Breast epithelium (tissue), 4 donors: ENCODE data around the gene TUBB4B. TPM values are rescaled to one million over a fixed set of nuclear protein-coding genes. Genes with fewer than 3 reads are reported as not detected.

Source experiments
- DNase-seq, 2 donors: peaks; one replicate each; pipeline ENCODE4 v3.0.0-alpha.2; 2019; ENCODE audit warnings: low spot score in 2 of 2
- H3K27ac ChIP-seq, 2 donors: fragments of 200-600 bp; sonication (generic) in 1 of 2; one replicate each; pipeline ENCODE4 v1.5.1; 2016 to 2019; ENCODE audit warnings: mild to moderate bottlenecking in 1 of 2
- H3K27me3 ChIP-seq, 2 donors: fragments of 200-600 bp; sonication (generic) in 1 of 2; one replicate each; pipeline versions ENCODE4 v1.5.1 to v1.6.0; 2017 to 2019; ENCODE audit warnings: control low read depth in 1 of 2, mild to moderate bottlenecking in 1 of 2
- H3K36me3 ChIP-seq: fragments of 200-600 bp; one replicate; pipeline ENCODE4 v1.5.1; 2019
- H3K4me1 ChIP-seq, 2 donors: fragments of 200-600 bp; sonication (generic); one replicate each; pipeline ENCODE4 v1.5.1; 2016 to 2019; ENCODE audit warnings: control low read depth in 1 of 2
- H3K4me3 ChIP-seq, 3 donors: fragments of 200-600 bp; sonication (generic); 1 replicate in 2 of 3; 2 replicates in 1 of 3; pipeline ENCODE4 v1.5.1; 2016 to 2019; ENCODE audit warnings: mild to moderate bottlenecking in 3 of 3, moderate library complexity in 2 of 3
- H3K9me3 ChIP-seq, 2 donors: fragments of 200-600 bp; sonication (generic) in 1 of 2; one replicate each; pipeline ENCODE4 v1.5.1; 2016 to 2019; ENCODE audit warnings: control low read depth in 1 of 2
- POLR2A ChIP-seq: fragments of 450-650 bp; IDR thresholded peaks from one replicate; pipeline ENCODE4 v1.6.1; 2016; ENCODE audit warnings: antibody characterized with exemption, mild to moderate bottlenecking, moderate library complexity
- POLR2AphosphoS5 ChIP-seq, 3 donors: sonication (generic); formaldehyde crosslinking; IDR thresholded peaks; one replicate each; pipeline ENCODE4 v1.6.1; 2017; ENCODE audit warnings: antibody characterized with exemption in 3 of 3
- intact Hi-C: fragments of 100-400 bp; cut with DNase I; formaldehyde crosslinking; loops from one replicate; pipeline ENCODE4 v1.15.1; 2023; ENCODE audit warnings: low total_unique reads
- total RNA-seq, 3 donors: library from RNA; depleted of rRNA; stranded (reverse); fragments of >200 nt; gene quantifications; one replicate each; pipeline ENCODE4 v1.1.0, GENCODE V29; 2016
- TF ChIP-seq, protein P1 (sequence below), 3 donors: fragments of 450-650 bp; IDR thresholded peaks; one replicate each; pipeline ENCODE4 v1.5.1; 2016 to 2017; ENCODE audit warnings: antibody characterized with exemption in 3 of 3, mild to moderate bottlenecking in 3 of 3, moderate library complexity in 3 of 3

Gene TUBB4B
- total RNA-seq, 3 donors from 2014 or later = 112 to 188 (median 183) TPM

GRCh38 chr9:137202966-137203365 is 38.1 kb upstream of the TUBB4B start:
- no peaks in the 10 kb centered on the region for H3K36me3 ChIP-seq
- H3K27ac ChIP-seq = no peak overlapping the region
- intact Hi-C loops = no loop called here
- H3K27me3 ChIP-seq = no peaks in the 10 kb centered on the region
- H3K9me3 ChIP-seq = no peaks in the 10 kb centered on the region
- no peak for DNase-seq
- H3K4me1 ChIP-seq = peaks cover 19 to 45% of the 10 kb centered on the region in 2 donors
- TF ChIP-seq POLR2A = no peak
- H3K4me3 ChIP-seq = no peak overlapping the region

DNA sequence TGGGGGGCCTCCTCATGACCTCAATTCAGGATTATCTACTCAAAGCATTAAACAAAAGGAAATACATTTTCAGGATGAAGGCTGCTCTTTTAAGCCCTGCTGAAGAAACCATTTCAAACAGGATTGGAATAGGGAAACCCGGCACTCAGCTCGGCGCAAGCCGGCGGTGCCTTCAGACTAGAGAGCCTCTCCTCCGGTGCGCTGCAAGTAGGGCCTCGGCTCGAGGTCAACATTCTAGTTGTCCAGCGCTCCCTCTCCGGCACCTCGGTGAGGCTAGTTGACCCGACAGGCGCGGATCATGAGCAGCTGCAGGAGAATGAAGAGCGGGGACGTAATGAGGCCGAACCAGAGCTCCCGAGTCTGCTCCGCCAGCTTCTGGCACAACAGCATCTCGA is 36.4 kb upstream of the TUBB4B start:
- no peak for DNase-seq
- peak overlapping the region; percentile 95 to 98 (median 98) for H3K4me3 ChIP-seq
- H3K4me1 ChIP-seq = peaks cover 15 to 29% of the 10 kb centered on the region in 2 donors
- peak overlapping the region; percentile 89 to 92 for H3K27ac ChIP-seq
- no peaks in the 10 kb centered on the region for H3K36me3 ChIP-seq
- TF ChIP-seq POLR2AphosphoS5 (IDR thresholded peaks at IDR 0.05) (no peak), POLR2A (no peak)
- TF ChIP-seq, protein P1, sequence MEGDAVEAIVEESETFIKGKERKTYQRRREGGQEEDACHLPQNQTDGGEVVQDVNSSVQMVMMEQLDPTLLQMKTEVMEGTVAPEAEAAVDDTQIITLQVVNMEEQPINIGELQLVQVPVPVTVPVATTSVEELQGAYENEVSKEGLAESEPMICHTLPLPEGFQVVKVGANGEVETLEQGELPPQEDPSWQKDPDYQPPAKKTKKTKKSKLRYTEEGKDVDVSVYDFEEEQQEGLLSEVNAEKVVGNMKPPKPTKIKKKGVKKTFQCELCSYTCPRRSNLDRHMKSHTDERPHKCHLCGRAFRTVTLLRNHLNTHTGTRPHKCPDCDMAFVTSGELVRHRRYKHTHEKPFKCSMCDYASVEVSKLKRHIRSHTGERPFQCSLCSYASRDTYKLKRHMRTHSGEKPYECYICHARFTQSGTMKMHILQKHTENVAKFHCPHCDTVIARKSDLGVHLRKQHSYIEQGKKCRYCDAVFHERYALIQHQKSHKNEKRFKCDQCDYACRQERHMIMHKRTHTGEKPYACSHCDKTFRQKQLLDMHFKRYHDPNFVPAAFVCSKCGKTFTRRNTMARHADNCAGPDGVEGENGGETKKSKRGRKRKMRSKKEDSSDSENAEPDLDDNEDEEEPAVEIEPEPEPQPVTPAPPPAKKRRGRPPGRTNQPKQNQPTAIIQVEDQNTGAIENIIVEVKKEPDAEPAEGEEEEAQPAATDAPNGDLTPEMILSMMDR (IDR thresholded peaks at IDR 0.05) = no peak
- intact Hi-C loops = loop anchor here (5.0 kb wide), 1 partner anchor 707 kb away; no protein-coding TSS in a partner anchor
- H3K9me3 ChIP-seq = no peaks in the 10 kb centered on the region
- no peaks in the 10 kb centered on the region for H3K27me3 ChIP-seq

- Histone ChIP-seq H3K36me3 (no peaks in the 10 kb centered on the region), H3K27me3 (no peaks in the 10 kb centered on the region), H3K4me1 (peaks cover 13 to 29% of the 10 kb centered on the region in 2 donors), H3K4me3 (peak within 1 kb of the TSS; percentile 95 to 98 (median 98)), H3K27ac (peak within 1 kb of the TSS; percentile 89 to 92), H3K9me3 (no peaks in the 10 kb centered on the region)
- intact Hi-C loops = loop anchor here (5.0 kb wide), 1 partner anchor 708 kb away; no protein-coding TSS in a partner anchor
- TF ChIP-seq POLR2A (peak; percentile 65), POLR2AphosphoS5 (IDR thresholded peaks at IDR 0.05) (peak; percentile 84 to 95 (median 94))
- TF ChIP-seq, protein P1 (IDR thresholded peaks at IDR 0.05) = no peak
- peak; percentile 79 to 93 for DNase-seq
These were observed 35.7 kb upstream of the TUBB4B start, which contains the start of the genes NDOR1 and TMEM203 for GRCh38 chr9:137205126-137206069. Gene NDOR1, plus strand, starts transcription at chr9:137205700. Its CDS starts 78 bp downstream, at chr9:137205778. Gene TMEM203, minus strand, starts transcription at chr9:137205648. Its CDS starts 234 bp downstream, at chr9:137205414.

DNA sequence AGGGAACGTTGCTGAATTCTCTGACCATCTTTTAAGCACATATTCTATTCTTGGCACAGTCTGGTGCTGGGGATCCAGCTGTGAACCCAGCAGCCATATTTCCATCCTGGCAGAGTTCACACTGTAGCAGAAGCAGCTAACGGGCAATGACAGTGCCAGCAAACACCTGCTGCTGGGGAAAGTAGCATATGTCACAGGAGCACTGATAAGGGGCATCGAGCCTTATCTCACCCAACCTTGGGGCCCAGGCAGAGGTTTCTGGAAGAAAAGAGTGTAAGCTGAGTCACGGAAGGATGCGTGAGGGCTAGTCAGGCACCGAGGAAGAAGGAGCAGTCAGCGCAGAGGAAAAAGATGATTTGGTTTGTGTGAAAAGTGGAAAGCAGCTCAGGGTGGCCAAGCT is 34.5 kb upstream of the TUBB4B start:
- TF ChIP-seq, protein P1 (IDR thresholded peaks at IDR 0.05) = no peak
- TF ChIP-seq POLR2AphosphoS5 (IDR thresholded peaks at IDR 0.05) (no peak), POLR2A (no peak)
- Histone ChIP-seq H3K4me1 (peaks cover 13 to 29% of the 10 kb centered on the region in 2 donors), H3K27me3 (no peaks in the 10 kb centered on the region), H3K9me3 (no peaks in the 10 kb centered on the region), H3K27ac (no peak overlapping the region), H3K4me3 (peak overlapping the region in 2 of 3 donors; percentile 95 to 98), H3K36me3 (no peaks in the 10 kb centered on the region)
- intact Hi-C loops = loop anchor here (5.0 kb wide), 1 partner anchor 709 kb away; no protein-coding TSS in a partner anchor
- DNase-seq = no peak

DNA sequence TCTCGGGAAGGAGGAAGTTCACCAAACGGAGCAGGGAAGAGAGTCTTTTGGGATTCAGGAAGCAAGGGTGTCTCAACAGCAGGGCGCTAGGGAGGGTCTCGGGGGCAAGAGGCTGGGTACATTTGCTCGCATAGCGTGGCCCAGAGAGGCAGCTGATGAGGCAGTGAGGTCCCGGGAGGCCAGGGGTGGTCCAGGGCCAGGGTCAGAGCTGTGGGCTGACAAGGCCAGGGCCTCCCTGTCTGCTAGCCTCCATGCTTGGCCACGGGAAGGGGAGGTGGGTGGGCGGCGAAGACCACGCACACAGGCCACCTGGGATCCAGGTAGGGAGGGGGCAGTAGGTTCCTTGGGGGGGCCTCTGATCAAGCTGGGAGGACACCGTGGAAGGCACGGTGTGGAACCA is 29.6 kb upstream of the TUBB4B start:
- H3K36me3 ChIP-seq = no peaks in the 10 kb centered on the region
- H3K4me1 ChIP-seq = peaks cover 1 to 6% of the 10 kb centered on the region in 2 donors
- no peaks in the 10 kb centered on the region for H3K9me3 ChIP-seq
- H3K4me3 ChIP-seq = no peak overlapping the region
- no peaks in the 10 kb centered on the region for H3K27me3 ChIP-seq
- DNase-seq = no peak
- H3K27ac ChIP-seq = no peak overlapping the region
- no peak for TF ChIP-seq POLR2AphosphoS5 (IDR thresholded peaks at IDR 0.05)
- TF ChIP-seq, protein P1 (IDR thresholded peaks at IDR 0.05) = no peak
- TF ChIP-seq POLR2A = no peak
- intact Hi-C loops = no loop called here
